ENCODE data around the gene BZW2.

Gene BZW2

GRCh38 chr7:16724344-16724743 lies 78.4 kb downstream of the BZW2 start:
- no peak for FAIRE-seq

GRCh38 chr7:16726189-16726588 lies 80.2 kb downstream of the BZW2 start:
- FAIRE-seq = peak; percentile 61

- no peak for FAIRE-seq
These were observed 81.8 kb downstream of the BZW2 start for GRCh38 chr7:16727736-16728135.

- no peak for FAIRE-seq
These were observed 82.8 kb downstream of the BZW2 start for GRCh38 chr7:16728811-16729210.

- no peak for FAIRE-seq
These were observed 83.6 kb downstream of the BZW2 start for GRCh38 chr7:16729541-16729940.

- no peak for FAIRE-seq
These were observed 85.0 kb downstream of the BZW2 start for GRCh38 chr7:16730937-16731336.

GRCh38 chr7:16732828-16733227 lies 86.8 kb downstream of the BZW2 start:
- no peak for FAIRE-seq

GRCh38 chr7:16734148-16734726 lies 88.3 kb downstream of the BZW2 start:
- no peak for FAIRE-seq

- FAIRE-seq = no peak
These were observed 89.0 kb downstream of the BZW2 start for GRCh38 chr7:16735020-16735419.

- no peak for FAIRE-seq
These were observed 92.2 kb downstream of the BZW2 start for GRCh38 chr7:16738011-16738688.

GRCh38 chr7:16739863-16740622 lies 94.1 kb downstream of the BZW2 start:
- FAIRE-seq = no peak

GRCh38 chr7:16740623-16740953 lies 94.6 kb downstream of the BZW2 start:
- no peak for FAIRE-seq

GRCh38 chr7:16740996-16741395 lies 95.0 kb downstream of the BZW2 start:
- FAIRE-seq = no peak

- no peak for FAIRE-seq
These were observed 95.7 kb downstream of the BZW2 start for GRCh38 chr7:16741676-16742075.

- FAIRE-seq = no peak
These were observed 96.6 kb downstream of the BZW2 start for GRCh38 chr7:16742547-16742946.

GRCh38 chr7:16743236-16743635 lies 97.3 kb downstream of the BZW2 start:
- FAIRE-seq = no peak

- FAIRE-seq = no peak
These were observed 98.7 kb downstream of the BZW2 start for GRCh38 chr7:16744518-16745250.

GRCh38 chr7:16745645-16746044 lies 99.7 kb downstream of the BZW2 start:
- FAIRE-seq = no peak

- no peak for FAIRE-seq
These were observed 101.1 kb downstream of the BZW2 start for GRCh38 chr7:16747102-16747501.

GRCh38 chr7:16753102-16753931 lies 107.3 kb downstream of the BZW2 start, which contains the start of gene TSPAN13:
Gene TSPAN13, plus strand, starts transcription at chr7:16753755. Its CDS starts 213 bp downstream, at chr7:16753968.
- FAIRE-seq = no peak

- FAIRE-seq = no peak
These were observed 108.2 kb downstream of the BZW2 start for GRCh38 chr7:16753932-16754855.

All from G401.6 (cell line).